HG02763 (cell line): ENCODE data around the gene LGR4.
"Not testable (repeated sequence)": the region's sequence is repeated elsewhere in the genome, so short reads cannot be mapped to it uniquely, and the experiment has no call there.

Experiments
- ATAC-seq: cut with Tn5 transposase; IDR thresholded peaks from one replicate; pipeline ENCODE4 v1.9.1; 2021; ENCODE audit warnings: mild to moderate bottlenecking, moderate library complexity; ENCODE audit not compliant: unreplicated experiment

LGR4 gene

DNA sequence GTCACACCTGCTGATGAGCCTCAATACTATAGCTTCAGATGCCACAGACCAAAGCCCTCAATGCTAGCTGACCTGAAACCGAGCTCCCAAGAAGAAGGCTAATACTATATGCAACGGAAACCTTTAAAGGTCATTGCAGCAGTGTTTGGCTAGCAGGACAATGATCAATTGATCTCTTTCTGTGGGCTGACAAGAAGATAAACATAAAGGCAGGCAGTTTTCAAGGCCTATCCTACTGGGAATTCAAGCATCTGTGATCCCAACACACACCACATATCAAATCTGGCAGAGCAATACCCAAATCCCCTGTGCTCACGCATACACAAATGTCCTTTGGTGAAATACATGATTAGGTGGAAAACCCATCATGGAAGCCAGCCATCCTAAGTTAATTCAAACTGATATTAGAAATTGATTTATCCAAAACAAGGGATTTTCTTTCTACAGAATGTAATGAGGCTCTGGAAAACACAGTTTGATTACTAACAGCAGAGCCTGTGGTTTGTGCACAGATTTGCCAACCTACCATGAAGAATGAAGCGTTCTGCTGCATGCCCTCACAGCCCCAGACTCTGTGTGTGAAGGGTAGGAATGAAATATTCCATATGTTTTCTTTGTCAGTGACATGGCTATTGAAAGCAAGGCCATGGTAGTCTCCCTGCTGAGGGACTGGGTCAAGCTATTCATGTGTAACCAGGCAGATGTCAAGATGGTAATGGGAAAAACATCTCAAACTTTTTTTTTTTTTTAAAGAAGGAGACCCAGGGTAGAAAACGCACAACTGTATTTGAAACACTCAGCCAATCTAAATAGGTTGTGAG is 12.2 kb downstream of the LGR4 start:
- no peak for ATAC-seq

- no peak for ATAC-seq
Measured at GRCh38 chr11:27459191-27459590, 13.4 kb downstream of the LGR4 start.

GRCh38 chr11:27458182-27458581 is 14.4 kb downstream of the LGR4 start:
- no peak for ATAC-seq

DNA sequence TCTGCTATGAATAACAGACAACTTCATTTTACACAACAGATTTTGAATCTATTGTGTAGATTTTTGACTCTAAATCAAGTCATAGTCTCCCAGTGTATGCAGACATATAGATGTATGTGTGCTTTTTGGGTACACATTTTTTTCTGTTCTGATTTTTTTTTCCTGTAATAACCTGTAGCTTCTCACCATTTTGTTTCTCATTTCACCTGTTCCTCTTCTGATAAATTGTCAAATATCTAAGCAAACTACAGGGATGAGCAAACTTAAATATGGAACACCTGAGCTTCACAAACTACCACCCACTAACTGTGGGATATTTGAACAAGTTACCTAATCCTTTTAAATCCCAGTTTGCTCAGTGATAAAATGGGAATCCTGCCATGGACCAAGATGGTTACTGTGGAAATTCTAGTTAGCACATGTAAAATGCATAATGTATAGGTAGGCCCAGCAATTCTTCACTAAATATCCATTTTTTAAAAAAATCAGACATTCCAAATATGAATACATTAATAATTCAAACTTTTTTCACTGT is 15.7 kb downstream of the LGR4 start:
- ATAC-seq: no peak

DNA sequence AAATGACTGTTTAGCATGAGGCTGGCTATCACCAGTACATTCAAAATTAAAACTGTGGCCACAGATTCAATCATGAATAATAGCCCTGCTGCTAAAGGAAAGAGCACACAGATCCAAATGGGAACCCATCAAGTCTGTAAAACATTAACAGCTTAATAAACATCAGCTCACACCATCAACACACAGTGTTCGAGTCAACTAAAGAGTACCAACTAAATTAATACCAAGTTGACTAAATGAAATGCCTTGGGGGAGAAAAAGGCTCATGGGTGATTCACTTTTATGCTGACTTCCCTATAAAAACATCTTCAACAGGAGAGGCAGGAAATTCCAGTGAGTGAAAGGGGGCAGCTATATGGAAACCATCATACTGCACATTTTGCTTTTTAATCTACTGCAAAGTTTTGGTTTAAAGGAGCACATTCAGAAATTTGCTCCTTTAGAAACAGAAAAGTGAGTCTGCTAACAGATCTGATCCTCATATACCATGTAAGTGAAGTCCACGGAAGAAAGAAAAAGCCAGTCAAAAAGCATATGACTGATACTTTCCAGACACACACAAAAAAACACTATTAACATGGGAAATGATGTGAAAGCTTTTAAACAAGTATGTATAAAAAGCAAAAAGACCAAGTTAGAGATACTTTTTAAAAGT is 16.3 kb downstream of the LGR4 start:
- ATAC-seq: no peak

DNA sequence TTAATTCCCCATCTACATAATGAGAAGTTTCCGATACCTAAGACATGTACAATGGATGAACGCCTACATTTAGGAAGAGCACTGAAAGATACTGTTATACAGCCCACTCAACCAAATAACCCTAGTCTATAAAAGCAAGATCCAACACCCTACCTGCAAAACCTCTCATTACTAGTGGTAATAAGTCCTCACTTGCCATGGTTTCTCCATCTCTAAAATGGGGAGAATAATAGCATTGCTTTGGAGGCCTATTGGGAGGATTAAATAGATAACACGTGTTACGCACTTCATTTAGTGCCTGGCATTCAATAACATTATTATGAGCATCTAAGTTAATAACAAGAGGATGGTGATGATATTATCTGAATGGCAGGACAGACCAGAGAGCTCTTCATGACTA is 16.9 kb downstream of the LGR4 start:
- no peak for ATAC-seq

DNA sequence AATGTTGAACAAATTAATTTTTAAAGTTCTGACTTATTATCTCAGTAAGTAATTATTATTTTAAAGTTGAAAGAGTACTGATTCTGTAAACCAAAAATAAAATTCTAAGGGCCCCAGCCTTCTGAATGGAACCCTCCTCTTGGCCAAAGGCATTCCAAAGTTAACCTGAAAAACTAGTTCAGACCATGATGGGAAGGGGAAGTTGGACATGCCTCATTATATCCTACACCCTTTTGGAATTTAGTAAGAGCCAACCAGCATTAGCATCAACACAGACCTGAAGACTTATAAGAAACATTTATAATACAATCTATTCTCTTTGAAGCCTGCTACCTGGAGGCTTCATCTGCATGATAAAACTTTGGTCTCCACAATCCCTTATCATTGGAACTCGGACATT is 18.9 kb downstream of the LGR4 start:
- ATAC-seq: no peak

- no peak for ATAC-seq
Measured at GRCh38 chr11:27452147-27452546, 20.4 kb downstream of the LGR4 start.

DNA sequence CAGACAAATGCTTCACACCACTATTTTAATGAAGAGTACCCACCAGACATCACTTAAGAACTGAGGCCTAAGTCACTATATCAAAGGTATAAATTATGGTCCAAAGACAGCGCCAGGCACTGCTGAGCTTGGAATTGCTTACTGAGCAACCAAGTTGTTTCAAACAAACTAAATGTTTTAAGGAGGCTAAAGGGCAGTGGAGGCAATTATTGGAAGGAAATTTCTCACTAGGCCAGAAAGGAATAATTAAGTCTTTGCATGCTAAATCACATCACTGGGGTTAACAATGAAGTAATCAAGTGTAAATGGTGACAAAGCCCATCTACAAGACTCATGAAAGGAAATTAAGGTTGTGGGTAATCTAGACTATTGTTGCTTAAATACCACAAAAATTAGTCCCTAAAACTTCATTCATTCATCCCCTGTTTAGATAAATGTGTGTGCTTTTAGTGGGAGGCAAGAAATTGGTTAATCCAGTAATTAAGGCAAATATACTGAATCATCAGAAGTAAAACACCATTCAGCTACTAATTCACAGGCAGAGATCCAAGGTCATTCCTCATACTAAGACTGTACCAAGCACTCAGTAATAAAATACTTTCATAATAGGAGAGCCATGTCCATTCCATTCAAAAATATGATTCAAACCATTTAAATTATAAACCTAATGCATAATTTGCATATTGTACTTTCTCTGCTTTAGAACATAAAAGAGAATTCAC is 21.2 kb downstream of the LGR4 start:
- ATAC-seq: no peak

GRCh38 chr11:27448184-27448540 is 24.4 kb downstream of the LGR4 start:
- ATAC-seq: not testable (repeated sequence)

DNA sequence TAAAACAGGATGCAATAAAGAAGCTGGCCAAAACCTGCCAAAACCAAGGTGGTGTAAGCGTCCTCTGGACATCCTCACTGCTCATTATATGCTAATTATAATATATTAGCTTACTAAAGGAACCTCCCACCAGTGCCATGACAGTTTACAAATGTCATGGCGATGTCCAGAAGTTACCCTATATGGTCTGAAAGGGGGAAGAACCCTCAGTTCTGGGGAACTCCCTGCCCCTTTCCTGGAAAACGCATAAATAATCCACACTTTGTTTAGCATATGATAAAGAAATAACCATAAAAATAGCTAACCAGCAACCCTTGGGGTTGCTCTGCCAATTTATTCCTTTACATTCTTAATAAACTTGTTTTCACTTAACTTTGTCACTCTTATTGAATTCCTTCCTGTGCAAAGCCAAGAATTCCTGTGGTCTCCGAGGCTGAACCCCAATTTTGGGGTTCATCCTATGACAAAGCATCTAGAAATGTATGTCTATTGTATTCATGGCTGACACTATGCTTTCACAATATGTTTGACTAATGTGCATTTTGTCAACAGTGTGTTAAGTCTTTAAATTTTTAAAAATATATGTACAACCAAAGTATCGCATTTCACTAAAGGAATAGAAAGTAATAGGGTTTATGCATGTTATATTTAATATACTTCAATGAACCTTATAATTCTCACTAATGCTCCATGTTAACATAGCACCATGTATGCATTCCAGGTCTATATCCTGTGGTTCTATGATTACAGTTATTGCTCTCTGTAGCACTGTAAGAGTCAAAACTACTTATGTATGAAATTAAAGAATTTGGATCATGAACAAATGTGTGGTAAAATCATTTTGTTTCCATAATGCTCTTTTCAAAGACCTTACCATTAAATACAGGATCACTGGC is 25.1 kb downstream of the LGR4 start:
- no peak for ATAC-seq

DNA sequence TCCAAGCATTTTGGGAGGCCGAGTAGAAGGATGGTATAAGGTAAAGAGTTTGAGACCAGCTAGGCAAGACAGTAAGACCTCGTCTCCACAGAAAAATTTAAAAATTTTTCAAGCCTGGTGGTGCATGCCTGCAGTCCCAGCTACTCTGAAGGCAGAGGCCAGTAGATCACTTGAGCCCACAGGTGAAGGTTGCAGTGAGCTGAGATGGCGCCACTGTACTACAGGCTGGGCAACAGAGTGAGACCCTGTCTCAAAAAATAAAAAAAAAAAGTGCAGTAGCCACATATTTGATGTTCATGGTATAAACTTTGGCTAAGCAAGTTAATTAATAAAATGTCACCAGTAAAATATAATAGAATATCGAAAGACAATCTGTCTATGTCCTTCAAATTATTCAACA is 27.0 kb downstream of the LGR4 start:
- no peak for ATAC-seq

DNA sequence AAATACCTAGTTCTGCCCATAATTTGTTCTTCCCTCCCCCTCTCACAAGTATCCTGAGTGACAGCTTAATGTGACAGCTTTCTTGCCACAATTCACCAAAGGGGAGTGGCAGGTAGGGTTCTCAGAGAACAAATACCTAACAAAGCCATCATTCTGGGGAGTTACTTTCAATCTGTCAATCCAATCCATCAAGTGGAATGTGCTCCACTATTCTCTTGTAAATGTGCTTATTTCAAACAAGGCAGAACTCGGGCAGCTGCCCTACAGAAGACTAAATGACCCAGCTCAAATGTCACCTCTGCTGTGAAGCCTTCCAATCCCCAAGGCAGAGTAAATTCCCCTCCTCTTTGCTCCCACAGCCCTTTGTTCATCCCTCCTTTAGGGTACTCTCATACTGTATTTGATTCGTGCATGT is 27.8 kb downstream of the LGR4 start:
- no peak for ATAC-seq

- ATAC-seq: no peak
Measured at GRCh38 chr11:27443746-27444507, 28.7 kb downstream of the LGR4 start.

- no peak for ATAC-seq
Measured at GRCh38 chr11:27443227-27443626, 29.4 kb downstream of the LGR4 start.

- ATAC-seq: no peak
Measured at GRCh38 chr11:27440090-27440489, 32.5 kb downstream of the LGR4 start.

GRCh38 chr11:27438595-27438981 is 34.0 kb downstream of the LGR4 start:
- ATAC-seq: no peak

GRCh38 chr11:27437829-27438594 is 34.6 kb downstream of the LGR4 start:
- no peak for ATAC-seq

DNA sequence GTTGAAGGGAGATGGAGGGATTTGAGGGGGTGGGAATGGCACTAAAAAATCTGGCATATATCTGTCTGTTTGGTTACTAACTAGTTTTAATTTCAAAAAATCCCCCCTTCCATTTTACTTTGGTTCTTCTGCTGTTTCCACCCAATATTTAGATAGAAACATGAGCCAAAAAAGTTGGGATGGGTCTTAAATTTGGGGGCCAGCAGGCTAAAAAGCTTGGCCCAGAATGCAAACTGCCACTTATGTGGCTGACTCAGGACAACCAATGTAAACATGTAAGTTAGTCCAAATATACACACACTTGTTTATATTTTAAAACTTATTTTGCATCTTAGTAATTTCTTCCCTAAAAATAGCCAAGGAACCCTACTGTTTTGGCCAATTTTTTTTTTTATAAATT is 35.7 kb downstream of the LGR4 start:
- no peak for ATAC-seq
